ENCODE results near the gene RAD18. TPM values are rescaled to one million over a fixed set of nuclear protein-coding genes. Genes with fewer than 3 reads are reported as not detected.
A peak's percentile ranks its signal among the peaks of the same experiment; 100 is the strongest.

RAD18 gene
- total and polyA plus RNA-seq, 9 of the 15 experiments (the other 6 are each of a cell fraction or from before 2014, with no cell fraction given) = 19.2 to 49.4 (median 34.4) TPM

- H3K36me3 ChIP-seq (ENCODE audit: control insufficient read depth, insufficient read depth, low read length) = no peaks in the 10 kb centered on the region
- no TSS peak for BruUV-seq (replicated peaks)
- no peak for DNase-seq (ENCODE audit: extremely low read depth in 1 of 4, low spot score in 3 of 4)
- FAIRE-seq = no peak
- H4K20me1 ChIP-seq (replicated peaks; ENCODE audit: control insufficient read depth, insufficient read depth, low read length) = no peaks in the 10 kb centered on the region
- no peaks in the 10 kb centered on the region for H3K9me1 ChIP-seq (ENCODE audit: control insufficient read depth, insufficient read depth, low read length)
- POLR2A ChIA-PET = interaction anchor here (1.0 to 1.3 kb wide), 2 partner anchors 9 to 11 kb away, joined by 3 to 4 read pairs; no protein-coding TSS in a partner anchor
- no peak overlapping the region for H3K9ac ChIP-seq (ENCODE audit: insufficient read depth in 1 of 2, low read depth in 2 of 2, low read length in 2 of 2)
- H3K27ac ChIP-seq (ENCODE audit: extremely low read depth, low read depth, low read length) = no peak overlapping the region
- 0% methylated on average over 6 of the region's 6 CpGs for WGBS (ENCODE audit: insufficient coverage, low coverage, missing lambda C conversion rate)
- H3K4me2 ChIP-seq (ENCODE audit: insufficient read depth, low read length) = no peak overlapping the region
- in situ Hi-C loops (cut with MboI) (loop anchor here (10.0 kb wide), 1 partner anchor 518 kb away; no protein-coding TSS in a partner anchor), intact Hi-C loops (cut with micrococcal nuclease) (no loop called here)
- CTCF ChIA-PET (ENCODE audit: low intra/inter-chr PET ratio) = interaction anchor here (0.5 kb wide), 1 partner anchor 403 kb away, joined by 8 read pairs; no protein-coding TSS in a partner anchor
- H2AFZ ChIP-seq (ENCODE audit: low read depth, low read length) = no peak overlapping the region
- no peaks in the 10 kb centered on the region for H3K9me3 ChIP-seq (replicated peaks; ENCODE audit: control insufficient read depth, insufficient read depth, low read depth, low read length)
- H3K4me1 ChIP-seq (replicated peaks in 1 of 2; ENCODE audit: control insufficient read depth in 2 of 2, insufficient read depth in 2 of 2, low read length in 2 of 2) = peaks cover 0 to 5% of the 10 kb centered on the region in 2 experiments; a peak in 1 of 5 replicates
- ATAC-seq = no peak
- no peak overlapping the region for H3K4me3 ChIP-seq
- H3K79me2 ChIP-seq (ENCODE audit: control insufficient read depth, insufficient read depth, low read length) = no peaks in the 10 kb centered on the region
- TF ChIP-seq PRDM10 (IDR thresholded peaks at IDR 0.05; ENCODE audit: partially characterized antibody) (peak; percentile 90), FOSL1 (tag; conservative IDR thresholded peaks at IDR 0.05) (no peak), SMAD2 (IDR thresholded peaks at IDR 0.05; ENCODE audit: low read depth, low read length) (no peak), ZNF609 (CRISPR knock-in tag; IDR thresholded peaks at IDR 0.05; ENCODE audit: borderline replicate concordance) (no peak)
- H3K27me3 ChIP-seq (ENCODE audit: control insufficient read depth in 2 of 2, insufficient read depth in 2 of 2, low read length in 2 of 2) = peaks cover 15 to 26% of the 10 kb centered on the region in 2 experiments
Observed at GRCh38 chr3:8976540-8977182, 13.4 kb upstream of the RAD18 start.
